Glomerular visceral epithelial cell (primary cell): ENCODE measurements around the gene FMNL3.
"Not testable (repeated sequence)": the region's sequence is repeated elsewhere in the genome, so short reads cannot be mapped to it uniquely, and the experiment has no call there.

ENCODE experiments used
- DNase-seq: peaks from one replicate; pipeline ENCODE4 v3.0.0-alpha.2; 2016; ENCODE audit errors: extremely low spot score

The FMNL3 gene, protein sequence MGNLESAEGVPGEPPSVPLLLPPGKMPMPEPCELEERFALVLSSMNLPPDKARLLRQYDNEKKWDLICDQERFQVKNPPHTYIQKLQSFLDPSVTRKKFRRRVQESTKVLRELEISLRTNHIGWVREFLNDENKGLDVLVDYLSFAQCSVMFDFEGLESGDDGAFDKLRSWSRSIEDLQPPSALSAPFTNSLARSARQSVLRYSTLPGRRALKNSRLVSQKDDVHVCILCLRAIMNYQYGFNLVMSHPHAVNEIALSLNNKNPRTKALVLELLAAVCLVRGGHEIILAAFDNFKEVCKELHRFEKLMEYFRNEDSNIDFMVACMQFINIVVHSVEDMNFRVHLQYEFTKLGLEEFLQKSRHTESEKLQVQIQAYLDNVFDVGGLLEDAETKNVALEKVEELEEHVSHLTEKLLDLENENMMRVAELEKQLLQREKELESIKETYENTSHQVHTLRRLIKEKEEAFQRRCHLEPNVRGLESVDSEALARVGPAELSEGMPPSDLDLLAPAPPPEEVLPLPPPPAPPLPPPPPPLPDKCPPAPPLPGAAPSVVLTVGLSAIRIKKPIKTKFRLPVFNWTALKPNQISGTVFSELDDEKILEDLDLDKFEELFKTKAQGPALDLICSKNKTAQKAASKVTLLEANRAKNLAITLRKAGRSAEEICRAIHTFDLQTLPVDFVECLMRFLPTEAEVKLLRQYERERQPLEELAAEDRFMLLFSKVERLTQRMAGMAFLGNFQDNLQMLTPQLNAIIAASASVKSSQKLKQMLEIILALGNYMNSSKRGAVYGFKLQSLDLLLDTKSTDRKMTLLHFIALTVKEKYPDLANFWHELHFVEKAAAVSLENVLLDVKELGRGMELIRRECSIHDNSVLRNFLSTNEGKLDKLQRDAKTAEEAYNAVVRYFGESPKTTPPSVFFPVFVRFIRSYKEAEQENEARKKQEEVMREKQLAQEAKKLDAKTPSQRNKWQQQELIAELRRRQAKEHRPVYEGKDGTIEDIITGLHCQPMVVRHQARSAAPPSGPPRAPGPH

GRCh38 chr12:49707128-49707811, at the start of gene FMNL3:
FMNL3 (minus strand) TSS chr12:49707405; CDS start chr12:49707180, 225 bp downstream.
- peak; percentile 97 for DNase-seq

DNA sequence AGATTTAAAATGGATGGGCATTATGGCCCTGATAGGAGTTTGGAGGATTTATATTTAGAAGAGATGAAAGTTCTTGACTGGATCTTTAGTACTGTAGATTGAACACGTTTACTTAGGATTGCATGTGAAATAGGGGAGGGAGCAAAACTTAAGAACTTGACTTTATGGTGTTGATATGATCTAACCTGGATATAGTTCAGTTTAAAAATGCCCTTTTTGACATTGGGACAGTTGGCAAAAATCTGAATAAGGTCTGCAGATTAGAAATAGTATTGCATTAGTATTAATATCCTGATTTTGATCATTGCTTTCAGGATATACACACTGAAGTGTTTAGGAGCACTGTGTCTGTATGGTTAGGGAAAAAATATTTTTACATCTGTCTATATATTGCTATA, 43.8 kb upstream of the FMNL3 start:
- DNase-seq, result no peak

DNA sequence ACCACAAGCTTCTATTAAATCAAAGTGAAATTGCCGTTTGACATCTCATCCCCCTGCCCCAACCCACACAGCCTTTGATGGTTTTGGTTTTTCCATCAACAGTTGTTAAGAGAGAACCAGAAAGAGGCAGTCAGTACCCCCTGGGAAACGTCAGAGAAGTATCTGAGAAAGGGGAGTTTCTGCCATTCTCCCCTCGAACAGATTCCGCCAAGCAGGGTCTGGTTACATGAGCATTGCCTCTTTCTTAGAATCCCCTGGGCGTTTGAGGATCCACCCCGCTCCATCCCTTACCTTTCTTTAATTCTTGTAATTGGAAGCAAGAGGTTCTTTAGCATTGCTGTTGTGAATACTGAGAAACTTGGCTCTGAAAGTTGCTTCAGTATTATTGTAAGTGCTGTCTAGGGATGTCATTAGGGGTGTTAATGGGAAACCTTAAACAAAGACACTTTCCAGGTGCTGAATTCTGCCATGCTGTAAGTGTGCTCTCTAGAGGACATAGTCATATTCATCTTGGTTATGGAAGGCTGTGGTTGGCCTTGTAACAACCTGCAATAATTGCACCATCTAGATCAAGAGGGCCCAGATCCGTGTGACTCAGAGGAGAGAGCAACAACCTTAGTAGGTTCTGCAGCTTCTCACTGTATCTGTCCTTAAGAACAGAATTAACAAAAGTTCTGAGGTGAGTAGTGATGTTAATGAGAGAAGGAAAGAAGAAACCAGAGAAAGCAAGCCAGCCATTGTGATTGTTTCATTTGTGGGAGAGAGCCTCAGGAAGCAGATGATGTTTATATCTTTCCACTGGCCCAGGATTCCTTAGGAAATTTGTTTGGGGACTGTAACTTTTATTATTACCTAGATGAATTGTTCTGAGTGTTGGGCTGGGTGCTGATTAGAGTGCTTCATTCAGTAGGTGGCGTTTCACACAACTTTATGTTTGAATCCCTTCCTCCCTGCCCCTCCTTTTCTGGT, 43.1 kb upstream of the FMNL3 start:
- peak; percentile 40 for DNase-seq

- no peak for DNase-seq
These were observed 41.6 kb upstream of the FMNL3 start for GRCh38 chr12:49748800-49749199.

DNA sequence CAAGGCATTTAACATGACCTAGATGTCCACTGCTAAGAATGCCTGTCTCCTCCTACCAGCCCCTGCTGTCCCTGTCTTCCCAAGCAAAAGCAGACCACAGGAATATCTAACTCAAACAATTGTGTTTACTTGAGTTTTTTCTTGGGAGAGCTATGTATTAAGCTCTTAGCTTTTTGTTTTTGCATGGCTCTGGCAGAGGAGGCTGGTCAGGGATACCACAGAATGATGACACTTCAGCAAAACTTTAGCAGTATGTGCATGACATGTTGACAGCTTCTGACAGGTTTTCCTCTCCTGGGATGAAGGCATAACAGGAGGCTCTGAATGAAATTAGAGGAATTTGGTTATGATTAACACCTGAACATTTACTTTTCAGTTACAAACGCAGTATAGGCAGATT, 41.1 kb upstream of the FMNL3 start:
- DNase-seq, result no peak

GRCh38 chr12:49744363-49744885, 37.2 kb upstream of the FMNL3 start:
- DNase-seq, result no peak

GRCh38 chr12:49741882-49742620, 34.8 kb upstream of the FMNL3 start:
- DNase-seq, result peak; percentile 88

DNA sequence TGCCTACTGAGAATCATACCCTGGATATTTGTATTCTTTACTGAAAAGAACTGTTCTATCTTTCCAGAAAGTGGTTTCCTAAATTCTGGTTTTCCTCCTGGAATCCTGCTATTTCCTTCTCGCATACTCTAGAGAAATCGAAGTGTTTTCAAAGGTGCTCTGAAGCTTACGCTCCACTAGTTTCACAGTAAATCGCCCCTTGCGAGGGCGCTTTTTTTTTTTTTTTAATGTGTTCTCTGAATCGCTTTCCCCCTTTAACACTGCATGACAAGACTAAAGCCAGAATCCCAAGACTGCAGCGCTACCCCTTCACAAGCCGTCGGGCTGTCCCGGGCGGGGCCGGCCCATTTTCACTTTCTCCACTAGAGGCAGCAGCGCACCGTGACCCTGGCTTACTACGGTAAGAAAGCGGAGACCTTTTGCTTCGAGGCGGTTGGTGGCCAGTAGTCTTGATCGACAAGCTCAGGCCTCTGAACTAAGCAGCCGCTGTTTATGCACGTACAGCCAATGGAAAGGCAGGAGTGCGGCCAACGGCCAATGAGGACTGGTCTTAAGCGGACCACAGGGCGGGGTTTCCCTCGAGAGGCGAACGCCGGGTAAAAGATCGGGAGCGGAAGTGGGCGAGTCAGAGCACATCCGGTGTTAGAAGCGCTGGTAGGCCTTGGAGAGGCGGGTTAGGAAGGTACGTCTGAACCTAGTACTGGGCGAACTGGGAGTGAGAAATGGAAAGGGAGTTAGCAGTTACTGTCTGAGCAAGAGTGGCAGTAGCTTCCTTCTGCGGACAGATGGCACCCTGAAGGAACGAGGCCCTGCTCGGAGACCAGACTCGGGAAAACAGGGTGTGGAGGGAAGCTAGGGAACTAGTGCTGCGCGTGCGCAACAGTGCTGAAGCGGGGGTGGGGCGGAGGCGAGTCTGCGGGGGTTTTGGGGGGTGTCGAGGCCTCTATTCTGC, 34.0 kb upstream of the FMNL3 start, which contains the start of gene TMBIM6:
TSS of gene TMBIM6 (plus strand) at position 628 of the 952 bp plus-strand sequence. CDS start 10,937 bp downstream, outside the sequence.
- DNase-seq, result peak; percentile 100

- not testable (repeated sequence) for DNase-seq
These were observed 33.1 kb upstream of the FMNL3 start for GRCh38 chr12:49740277-49740676.

GRCh38 chr12:49738721-49739120, 31.5 kb upstream of the FMNL3 start:
- DNase-seq, result not testable (repeated sequence)

DNA sequence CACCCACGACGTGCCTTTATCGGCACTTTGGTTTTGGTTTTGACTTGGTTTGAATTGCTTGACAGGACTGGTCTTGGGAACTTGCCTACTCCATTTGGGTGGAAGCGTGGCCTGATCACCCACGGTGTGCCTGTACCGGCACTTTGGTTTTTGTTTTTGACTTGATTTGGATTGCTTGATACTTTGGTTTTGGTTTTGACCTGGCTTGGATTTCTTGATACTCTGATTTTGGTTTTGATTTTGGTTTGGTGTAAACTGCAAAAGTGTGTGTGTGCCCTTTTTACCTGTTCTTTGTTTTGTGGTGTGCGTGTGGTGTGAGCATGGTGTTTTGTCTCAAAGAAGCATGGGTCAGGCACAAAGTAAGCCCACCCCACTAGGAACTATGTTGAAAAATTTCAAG, 27.7 kb upstream of the FMNL3 start:
- not testable (repeated sequence) for DNase-seq

DNA sequence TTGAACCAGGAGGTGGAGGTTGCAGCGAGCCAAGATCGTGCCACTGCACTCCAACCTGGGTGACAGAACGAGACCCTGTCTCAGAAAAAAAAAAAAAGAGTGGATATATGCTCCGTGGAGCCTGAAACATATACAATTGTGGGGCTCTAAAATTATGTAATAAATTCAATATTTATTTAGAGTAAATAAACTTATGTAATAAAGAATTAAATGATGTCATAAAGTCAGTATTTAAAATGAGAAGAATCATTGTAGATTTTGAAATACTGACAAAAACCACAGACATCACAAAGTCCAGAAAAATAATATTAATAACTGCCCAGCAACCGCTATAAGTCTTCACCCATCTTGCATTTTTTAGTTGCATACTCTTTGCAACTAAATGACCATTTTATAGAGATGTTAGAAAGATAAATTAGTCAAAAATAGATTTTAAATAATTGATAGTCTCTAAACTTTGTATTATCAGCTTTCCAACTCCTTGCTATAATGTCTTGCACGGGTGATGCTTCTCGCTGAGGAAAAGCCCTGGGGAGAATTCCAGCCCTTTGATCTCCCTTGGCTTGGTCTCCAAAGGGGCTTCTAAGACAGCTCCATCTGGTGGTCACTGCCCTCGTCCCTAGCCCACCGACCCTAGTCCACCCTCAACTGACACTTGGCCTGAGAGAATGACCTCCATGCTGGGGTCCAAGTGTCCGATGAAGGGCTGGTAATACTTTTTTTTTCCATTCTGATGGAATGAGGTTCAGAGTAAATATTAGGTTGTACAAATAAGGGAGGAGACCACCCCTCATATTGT, 26.2 kb upstream of the FMNL3 start:
- DNase-seq, result no peak

- DNase-seq, result no peak
These were observed 23.4 kb upstream of the FMNL3 start for GRCh38 chr12:49730568-49731101.

- no peak for DNase-seq
These were observed 22.8 kb upstream of the FMNL3 start for GRCh38 chr12:49730050-49730449.

- DNase-seq, result no peak
These were observed 21.2 kb upstream of the FMNL3 start for GRCh38 chr12:49728446-49728845.

DNA sequence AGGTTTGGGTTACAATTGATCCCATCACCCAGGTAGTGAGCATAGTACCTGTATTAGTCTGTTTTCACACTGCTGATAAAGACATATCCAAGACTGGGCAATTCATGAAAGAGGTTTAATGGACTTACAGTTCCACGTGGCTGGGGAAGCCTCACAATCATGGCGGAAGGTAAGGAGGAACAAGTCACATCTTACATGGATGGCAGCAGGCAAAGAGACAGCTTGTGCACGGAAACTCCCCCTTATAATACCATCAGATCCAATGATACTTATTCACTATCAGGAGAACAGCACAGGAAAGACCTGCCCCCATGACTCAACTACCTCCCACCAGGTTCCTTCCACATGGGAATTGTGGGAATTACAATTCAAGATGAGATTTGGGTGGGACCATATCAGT, 14.2 kb upstream of the FMNL3 start:
- not testable (repeated sequence) for DNase-seq

DNA sequence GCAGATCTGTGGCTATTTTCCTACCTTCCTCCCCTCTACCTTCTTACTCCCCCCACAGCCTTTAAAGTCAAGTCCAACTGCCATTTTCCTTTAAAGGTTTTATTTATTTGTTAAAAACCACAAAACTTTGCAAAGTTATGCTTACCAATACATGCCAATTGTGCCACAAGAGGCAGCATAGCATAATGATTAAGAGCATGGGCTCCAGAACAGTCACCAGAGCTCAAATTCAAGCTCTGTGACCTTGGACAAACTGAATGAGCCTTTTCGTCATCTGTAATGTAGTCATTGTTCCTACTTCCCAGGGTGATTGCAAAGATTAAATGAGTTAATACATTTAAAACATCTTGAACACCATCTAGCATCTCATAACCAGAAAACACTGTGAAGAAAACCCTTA, 13.0 kb upstream of the FMNL3 start:
- no peak for DNase-seq
